Tibial nerve (tissue), 4 donors: ENCODE data around the gene GALE.

ENCODE experiments used
- EP300 ChIP-seq, 2 donors: sonication (generic); formaldehyde crosslinking; IDR thresholded peaks; one replicate each; pipeline ENCODE4 v1.6.1; 2017; ENCODE audit warnings: antibody characterized with exemption in 2 of 2, mild to moderate bottlenecking in 1 of 2
- TF ChIP-seq, protein P1 (sequence below), 5 experiments: fragments of 200-600 bp in 3 of 5; fragments of 450-650 bp in 2 of 5; sonication (generic) in 3 of 5; IDR thresholded peaks; one replicate each; pipeline ENCODE4 v1.5.1; 2016 to 2019; ENCODE audit warnings: antibody characterized with exemption in 5 of 5, mild to moderate bottlenecking in 3 of 5, moderate library complexity in 2 of 5

DNA sequence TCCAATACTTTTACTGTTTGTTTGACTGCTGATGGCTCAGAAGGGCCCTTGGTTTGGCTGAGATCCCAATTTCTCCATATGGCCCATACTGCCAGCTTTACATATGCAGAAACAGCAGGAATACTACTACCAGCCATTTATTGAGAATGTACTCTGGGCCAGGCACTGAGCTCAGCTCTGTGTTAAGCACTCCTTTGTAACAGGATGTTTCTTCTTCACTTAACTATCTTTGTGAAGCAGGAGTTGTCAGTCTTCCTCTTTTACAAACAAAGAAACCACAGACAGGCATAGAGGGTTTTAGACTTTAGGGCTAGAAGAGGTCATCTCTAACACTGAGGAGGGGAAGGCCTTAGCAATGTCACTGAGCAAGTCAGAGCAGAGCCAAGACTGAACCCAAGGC, 16.4 kb upstream of the GALE start:
- TF ChIP-seq, protein P1, sequence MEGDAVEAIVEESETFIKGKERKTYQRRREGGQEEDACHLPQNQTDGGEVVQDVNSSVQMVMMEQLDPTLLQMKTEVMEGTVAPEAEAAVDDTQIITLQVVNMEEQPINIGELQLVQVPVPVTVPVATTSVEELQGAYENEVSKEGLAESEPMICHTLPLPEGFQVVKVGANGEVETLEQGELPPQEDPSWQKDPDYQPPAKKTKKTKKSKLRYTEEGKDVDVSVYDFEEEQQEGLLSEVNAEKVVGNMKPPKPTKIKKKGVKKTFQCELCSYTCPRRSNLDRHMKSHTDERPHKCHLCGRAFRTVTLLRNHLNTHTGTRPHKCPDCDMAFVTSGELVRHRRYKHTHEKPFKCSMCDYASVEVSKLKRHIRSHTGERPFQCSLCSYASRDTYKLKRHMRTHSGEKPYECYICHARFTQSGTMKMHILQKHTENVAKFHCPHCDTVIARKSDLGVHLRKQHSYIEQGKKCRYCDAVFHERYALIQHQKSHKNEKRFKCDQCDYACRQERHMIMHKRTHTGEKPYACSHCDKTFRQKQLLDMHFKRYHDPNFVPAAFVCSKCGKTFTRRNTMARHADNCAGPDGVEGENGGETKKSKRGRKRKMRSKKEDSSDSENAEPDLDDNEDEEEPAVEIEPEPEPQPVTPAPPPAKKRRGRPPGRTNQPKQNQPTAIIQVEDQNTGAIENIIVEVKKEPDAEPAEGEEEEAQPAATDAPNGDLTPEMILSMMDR (IDR thresholded peaks at IDR 0.05): no peak
- TF ChIP-seq EP300 (IDR thresholded peaks at IDR 0.05): no peak
